Endothelial cell of umbilical vein (primary cell): ENCODE measurements around the gene ERG. TPM values are rescaled to one million over a fixed set of nuclear protein-coding genes. Genes with fewer than 3 reads are reported as not detected.

ENCODE experiments used
- BruUV-seq: library from RNA; stranded (reverse); fragments of 400-500 nt; replicated peaks from 2 replicates; lab custom pipeline; 2021; lab: Mats Ljungman, UMichigan
- CTCF ChIA-PET: fragments of 300-600, 350-600 bp; sonication (Branson Sonifier 250); formaldehyde crosslinking; loops from one replicate; lab custom pipeline; 2021; ENCODE audit warnings: antibody characterized with exemption, inconsistent platforms; lab: Charles Lee
- POLR2A ChIA-PET: fragments of 300-600, 350-600 bp; sonication (Branson Sonifier 250); formaldehyde crosslinking; loops from one replicate; lab custom pipeline; 2021; ENCODE audit warnings: antibody characterized with exemption, inconsistent platforms; lab: Charles Lee
- DNase-seq: peaks from one replicate; pipeline ENCODE4 v3.0.0-alpha.2; 2011; ENCODE audit warnings: low read depth, low spot score
- FAIRE-seq: peaks from 2 replicates; lab custom pipeline; 2011; peaks lifted over from hg19 to GRCh38; lab: Jason Lieb, UNC
- H2AFZ ChIP-seq: 2 replicates; pipeline ENCODE4 v1.6.0; 2012; ENCODE audit warnings: low read depth, low read length, control low read depth, inconsistent platforms
- H3K27ac ChIP-seq: 2 replicates; pipeline ENCODE4 v1.5.1; 2011; ENCODE audit warnings: low read depth, mild to moderate bottlenecking, control low read depth, low read length, moderate library complexity; ENCODE audit not compliant: insufficient read depth
- H3K27me3 ChIP-seq, 2 experiments: 2 replicates each; pipeline versions ENCODE4 v1.6.0 to v1.6.1; 2011; ENCODE audit warnings: low read length in 2 of 2, mixed read lengths in 1 of 2; ENCODE audit not compliant: control insufficient read depth in 2 of 2, insufficient read depth in 2 of 2
- H3K36me3 ChIP-seq, 2 experiments: 2 replicates in 1 of 2; 3 replicates in 1 of 2; pipeline ENCODE4 v1.5.1; 2011; ENCODE audit warnings: low read length in 2 of 2, mild to moderate bottlenecking in 1 of 2, moderate library complexity in 1 of 2; ENCODE audit not compliant: control insufficient read depth in 2 of 2, insufficient read depth in 2 of 2; ENCODE audit errors: extremely low read depth in 1 of 2
- H3K4me1 ChIP-seq: 3 replicates; pipeline ENCODE4 v1.5.1; 2011; ENCODE audit warnings: mild to moderate bottlenecking, low read length; ENCODE audit not compliant: control insufficient read depth, insufficient read depth; ENCODE audit errors: extremely low read depth
- H3K4me2 ChIP-seq: 2 replicates; pipeline ENCODE4 v1.6.1; 2011; ENCODE audit warnings: low read length, control low read depth, mixed read lengths; ENCODE audit not compliant: insufficient read depth
- H3K4me3 ChIP-seq, 3 experiments: fragments of 200-600 bp in 1 of 3; sonication (generic), shearing (Covaris generic) in 1 of 3; replicated peaks in 1 of 3; 2 replicates each; pipeline ENCODE4 v1.5.1; 2011 to 2016; ENCODE audit warnings: control low read depth in 3 of 3, low read length in 3 of 3, mild to moderate bottlenecking in 2 of 3, inconsistent platforms in 1 of 3, low read depth in 1 of 3, moderate library complexity in 1 of 3; ENCODE audit not compliant: insufficient read depth in 1 of 3
- H3K79me2 ChIP-seq: 2 replicates; pipeline ENCODE4 v1.6.0; 2012; ENCODE audit warnings: low read length, inconsistent platforms; ENCODE audit not compliant: control insufficient read depth, insufficient read depth
- H3K9ac ChIP-seq: replicated peaks from 2 replicates; pipeline ENCODE3; 2011; ENCODE audit warnings: low read length, control low read depth; ENCODE audit not compliant: insufficient read depth; ENCODE audit errors: extremely low read depth
- H3K9me1 ChIP-seq: replicated peaks from 3 replicates; pipeline ENCODE4 v1.6.0; 2011; ENCODE audit warnings: mild to moderate bottlenecking, low read length; ENCODE audit not compliant: control insufficient read depth, insufficient read depth; ENCODE audit errors: extremely low read depth
- H3K9me3 ChIP-seq: replicated peaks from 2 replicates; pipeline ENCODE4 v1.5.1; 2012; ENCODE audit warnings: low read length, inconsistent platforms; ENCODE audit not compliant: control insufficient read depth, insufficient read depth
- H4K20me1 ChIP-seq: replicated peaks from 2 replicates; pipeline ENCODE3; 2011; ENCODE audit warnings: mild to moderate bottlenecking, low read length; ENCODE audit not compliant: control insufficient read depth, insufficient read depth; ENCODE audit errors: extremely low read depth
- CTCF ChIP-seq, 2 donors: IDR thresholded peaks; 1 replicate in 1 of 2; 2 replicates in 1 of 2; pipeline ENCODE4 v1.5.1; 2011; ENCODE audit warnings: low read length in 2 of 2, mild to moderate bottlenecking in 2 of 2, moderate library complexity in 2 of 2, control low read depth in 1 of 2, inconsistent platforms in 1 of 2, low read depth in 1 of 2; ENCODE audit not compliant: insufficient read depth in 1 of 2; ENCODE audit errors: extremely low read depth in 1 of 2
- EZH2 ChIP-seq: IDR thresholded peaks from 2 replicates; pipeline ENCODE4 v1.6.1; 2012; ENCODE audit warnings: borderline replicate concordance, low read depth, mild to moderate bottlenecking, moderate library complexity, low read length, inconsistent platforms; ENCODE audit not compliant: severe bottlenecking
- GATA2 ChIP-seq: IDR thresholded peaks from 2 replicates; pipeline ENCODE4 v1.7.0; 2011; ENCODE audit warnings: low read depth, mild to moderate bottlenecking, moderate library complexity, mixed read lengths, low read length; ENCODE audit not compliant: insufficient read length, insufficient read depth
- MYC ChIP-seq: IDR thresholded peaks from one replicate; pipeline ENCODE4 v1.6.1; 2011; ENCODE audit warnings: mild to moderate bottlenecking, low read depth, low read length
- dilution Hi-C: fragments of 300-500 bp; cut with MboI; formaldehyde crosslinking; loops from one replicate; pipeline ENCODE4 v1.15.0; 2019; ENCODE audit warnings: low sequenced_read_pairs; ENCODE audit not compliant: extremely low pct_ligation_motif_present
- intact Hi-C: fragments of 100-400 bp; cut with micrococcal nuclease; formaldehyde crosslinking; loops from one replicate; pipeline ENCODE4 v1.10.0; 2022
- polyA plus RNA-seq, 4 experiments: library from polyadenylated mRNA; depleted of rRNA in 3 of 4; stranded (reverse) in 3 of 4; unstranded in 1 of 4; fragments of >200 nt; gene quantifications; 2 replicates each; pipeline versions ENCODE4 v1.2.1 to v1.2.3, GENCODE V29; 2011 to 2012; ENCODE audit warnings: missing spikeins in 1 of 4
- total RNA-seq: library from RNA; stranded (reverse); gene quantifications from 2 replicates; pipeline ENCODE4 v1.2.3, GENCODE V29; 2021

ERG gene
- total and polyA plus RNA-seq, 2 donors (not counting 3 experiments of a cell fraction or from before 2014, with no cell fraction given): 173 to 210 TPM

DNA sequence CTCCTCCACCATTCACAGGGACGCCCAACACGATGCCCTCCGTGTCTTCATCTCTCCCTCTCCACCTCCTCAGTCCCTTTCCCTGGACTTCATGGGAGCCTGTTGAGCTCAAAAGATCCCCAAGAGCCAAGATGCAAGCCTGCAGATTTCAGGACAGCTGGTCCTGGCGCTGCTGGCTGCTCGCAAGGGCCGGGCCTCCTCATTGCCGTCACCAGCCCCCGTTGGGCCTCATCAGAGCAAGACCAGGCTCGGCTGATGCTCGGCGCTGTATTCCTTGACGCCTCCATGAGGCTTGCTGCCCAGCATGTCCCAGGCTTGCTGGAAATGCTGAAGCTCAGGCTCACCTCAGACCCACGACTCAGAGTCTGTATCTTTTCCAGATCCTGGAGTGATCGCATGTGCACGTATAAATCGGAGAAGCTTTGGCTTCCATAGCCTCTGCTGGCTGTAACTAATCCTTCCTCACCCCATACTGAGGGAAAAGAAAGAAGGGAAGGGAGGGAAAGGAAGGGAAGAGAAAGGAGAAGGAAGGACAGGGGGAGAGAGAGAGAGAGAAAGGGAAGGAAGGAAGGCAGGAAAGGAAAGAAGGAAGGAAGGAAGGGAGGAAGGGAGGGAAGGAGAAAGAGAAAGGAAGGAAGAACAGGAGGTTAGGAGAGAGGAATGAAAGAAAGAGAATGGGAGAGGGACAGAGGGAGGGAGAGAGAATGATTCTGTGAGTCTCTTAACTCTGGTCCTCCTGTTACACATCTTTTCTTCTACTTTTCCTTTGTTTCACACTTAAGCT lies 146.9 kb downstream of the ERG start:
- TSS peak; percentile 87 for BruUV-seq
- no peaks in the 10 kb centered on the region for H3K36me3 ChIP-seq
- peak overlapping the region; percentile 69 for H3K27ac ChIP-seq
- peak overlapping the region; percentile 36 for H3K9ac ChIP-seq
- H3K79me2 ChIP-seq: no peaks in the 10 kb centered on the region
- H3K4me3 ChIP-seq: no peak overlapping the region
- H4K20me1 ChIP-seq: no peaks in the 10 kb centered on the region
- DNase-seq (no peak), FAIRE-seq (no peak)
- H3K9me3 ChIP-seq: no peaks in the 10 kb centered on the region
- no peaks in the 10 kb centered on the region for H3K27me3 ChIP-seq
- peak overlapping the region; percentile 61 for H2AFZ ChIP-seq
- dilution Hi-C loops (loop anchor here (10.0 kb wide), 1 partner anchor 187 kb away; no protein-coding TSS in a partner anchor), intact Hi-C loops (loop anchor here (10.0 kb wide), 1 partner anchor 437 kb away; the partner anchor contains the start of gene KCNJ6)
- POLR2A ChIA-PET: no interaction called here
- CTCF ChIA-PET: interaction anchor here (0.9 to 9.7 kb wide), 38 partner anchors 8 to 676 kb away, joined by 3 to 740 read pairs (median 6); no protein-coding TSS in a partner anchor
- no peak for TF ChIP-seq EZH2
- TF ChIP-seq CTCF (IDR thresholded peaks at IDR 0.05; ENCODE audit: extremely low read depth in 1 of 2, insufficient read depth in 1 of 2, low read depth in 1 of 2, low read length in 2 of 2): no peak
- no peak for TF ChIP-seq MYC
- no peak for TF ChIP-seq GATA2
- no peaks in the 10 kb centered on the region for H3K9me1 ChIP-seq
- peaks cover 14% of the 10 kb centered on the region for H3K4me1 ChIP-seq
- H3K4me2 ChIP-seq: peak overlapping the region; percentile 41
